HG03565 (cell line): Measurements from ENCODE around the gene IL4.
A peak's percentile ranks its signal among the peaks of the same experiment; 100 is the strongest.

Experiments
- ATAC-seq: cut with Tn5 transposase; IDR thresholded peaks from one replicate; pipeline ENCODE4 v1.9.1; 2021; ENCODE audit warnings: mild to moderate bottlenecking, moderate library complexity; ENCODE audit not compliant: unreplicated experiment

The IL4 gene

GRCh38 chr5:132669966-132670882, 3.6 kb upstream of the IL4 start:
- ATAC-seq = no peak

- ATAC-seq = no peak
Measured at GRCh38 chr5:132671000-132671399, 2.8 kb upstream of the IL4 start.

- ATAC-seq = no peak
Measured at GRCh38 chr5:132673488-132673887, 301 bp upstream of the IL4 start.

GRCh38 chr5:132674671-132675506, 1.1 kb downstream of the IL4 start:
- ATAC-seq = peak; percentile 70

- ATAC-seq = no peak
Measured at GRCh38 chr5:132675936-132676689, 2.3 kb downstream of the IL4 start.

DNA sequence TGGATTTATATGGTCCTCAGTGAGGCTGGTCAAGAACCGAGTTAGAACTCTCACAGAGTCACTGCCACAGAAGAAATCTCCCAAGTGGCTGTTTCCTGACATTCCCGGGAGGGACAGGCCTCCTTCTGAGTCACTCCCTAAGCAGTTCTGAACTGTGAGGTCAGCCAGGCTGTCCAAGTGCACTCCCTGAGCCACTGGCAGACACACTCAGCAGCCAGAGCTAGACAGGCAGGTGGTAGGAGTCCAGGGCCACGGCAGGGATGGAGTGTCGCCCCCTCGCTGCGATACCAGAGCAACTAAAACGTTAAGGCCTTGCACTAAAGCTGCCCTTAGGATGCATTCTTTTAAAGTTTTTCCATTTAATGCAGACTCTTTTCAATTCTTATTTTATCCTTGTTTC, 3.4 kb downstream of the IL4 start:
- no peak for ATAC-seq

DNA sequence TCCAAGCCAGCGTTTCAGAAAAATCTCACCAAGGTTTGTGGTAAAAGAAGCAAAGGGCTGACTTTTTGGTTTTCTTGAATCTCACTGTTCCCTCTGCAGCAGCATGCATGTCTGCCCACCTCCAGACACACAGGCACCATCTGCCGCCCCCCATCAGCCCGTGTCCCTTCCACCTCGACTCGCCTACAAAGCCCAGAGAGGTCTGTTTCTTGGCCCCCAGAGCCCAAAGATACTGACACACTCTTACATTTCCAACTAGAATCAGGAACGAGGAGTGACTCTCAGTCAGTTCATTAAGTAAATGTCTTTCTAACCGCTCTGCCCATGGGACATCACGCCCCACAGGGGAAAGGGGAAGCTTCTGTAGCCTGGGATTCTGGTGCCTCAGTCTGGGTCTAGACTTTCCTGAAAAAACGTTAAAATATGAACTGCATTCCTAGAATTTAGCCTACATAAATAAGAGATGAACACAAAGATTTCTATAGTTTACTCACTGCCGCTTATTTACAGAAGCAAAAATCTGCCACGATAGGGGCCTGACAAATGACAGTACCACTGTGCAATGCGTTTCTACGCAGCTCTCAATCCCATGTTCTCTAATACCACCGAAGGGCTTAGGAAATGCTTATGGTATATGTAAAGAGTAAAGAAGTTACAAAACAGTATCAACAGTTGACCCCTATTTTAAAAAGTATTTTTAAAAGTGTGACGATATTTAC, 4.1 kb downstream of the IL4 start:
- ATAC-seq = no peak

DNA sequence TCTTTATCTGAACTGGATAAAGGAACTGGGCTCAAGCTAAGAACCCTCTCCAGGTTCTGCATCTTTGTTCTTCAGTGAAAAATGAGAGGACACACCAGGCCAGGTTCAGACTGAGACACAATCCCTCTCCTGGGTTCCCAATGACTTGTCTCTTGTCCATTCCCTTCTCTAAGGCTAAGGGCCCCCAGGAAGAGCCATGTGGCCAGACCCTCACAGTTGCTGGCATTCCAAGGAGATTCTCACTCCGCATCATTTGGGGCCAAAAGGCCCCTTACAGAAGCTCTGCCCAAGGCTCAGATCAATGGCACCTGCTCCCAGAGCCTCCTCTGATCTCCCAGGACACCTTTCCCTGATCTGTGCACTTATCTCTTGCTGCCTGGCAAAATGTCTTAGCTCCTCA, 4.9 kb downstream of the IL4 start:
- no peak for ATAC-seq

GRCh38 chr5:132679166-132679565, 5.4 kb downstream of the IL4 start:
- no peak for ATAC-seq

DNA sequence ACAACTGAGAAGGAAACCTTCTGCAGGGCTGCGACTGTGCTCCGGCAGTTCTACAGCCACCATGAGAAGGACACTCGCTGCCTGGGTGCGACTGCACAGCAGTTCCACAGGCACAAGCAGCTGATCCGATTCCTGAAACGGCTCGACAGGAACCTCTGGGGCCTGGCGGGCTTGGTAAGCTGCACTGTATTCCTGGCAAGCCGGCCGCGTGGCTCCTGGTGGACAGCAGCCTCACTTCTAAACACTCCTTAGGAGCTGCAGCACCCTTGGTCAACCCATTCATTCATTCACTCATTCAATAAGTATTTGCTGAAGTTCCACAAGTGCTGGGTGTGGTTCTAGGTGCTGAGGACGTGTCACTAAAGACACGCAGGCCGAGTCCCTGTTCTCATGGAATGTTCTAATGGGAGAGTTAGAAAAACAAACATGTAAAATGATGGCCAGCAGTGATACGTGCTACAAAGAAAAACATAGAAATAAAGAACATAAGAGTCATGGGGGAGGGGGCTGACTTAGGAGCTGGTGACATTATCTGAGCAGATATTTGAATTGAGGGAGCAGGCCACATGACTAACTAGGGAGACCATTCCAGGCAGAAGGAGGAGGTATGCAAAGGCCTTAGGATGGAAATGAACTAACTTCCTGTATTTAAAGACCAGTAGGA, 6.1 kb downstream of the IL4 start:
- no peak for ATAC-seq

DNA sequence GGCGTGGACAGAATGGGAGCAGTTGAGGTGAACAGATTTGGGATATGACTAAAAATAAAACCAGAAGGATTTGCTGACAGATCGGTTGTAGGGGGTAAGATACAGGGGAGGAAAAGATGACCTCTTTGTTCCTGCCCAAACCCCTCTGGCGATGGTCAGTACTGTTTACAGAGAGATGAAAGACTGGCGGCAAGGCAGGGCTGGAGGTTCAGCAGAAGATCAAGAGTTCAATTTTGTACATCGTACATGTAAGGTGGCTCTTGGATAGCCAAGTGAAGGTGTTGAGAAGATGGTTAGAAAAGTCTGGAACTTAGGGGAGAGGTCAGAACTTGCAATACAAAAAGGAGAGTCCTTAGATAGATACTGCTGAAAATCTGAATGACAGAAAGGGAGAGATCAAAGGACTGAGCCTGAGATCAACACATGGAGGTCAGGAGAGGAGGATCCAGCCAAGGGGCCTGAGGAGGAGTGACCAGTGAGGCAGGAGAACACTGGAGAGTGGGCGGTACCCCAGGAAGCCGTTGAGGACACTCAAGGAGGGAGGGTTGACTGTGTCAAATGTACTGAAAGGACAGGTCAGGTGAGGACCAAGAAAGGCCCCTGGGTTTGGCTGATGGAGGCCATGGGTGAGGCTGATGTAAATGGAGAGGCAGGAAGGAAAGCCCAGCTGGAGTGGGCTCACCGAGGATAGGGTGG, 7.1 kb downstream of the IL4 start:
- no peak for ATAC-seq

DNA sequence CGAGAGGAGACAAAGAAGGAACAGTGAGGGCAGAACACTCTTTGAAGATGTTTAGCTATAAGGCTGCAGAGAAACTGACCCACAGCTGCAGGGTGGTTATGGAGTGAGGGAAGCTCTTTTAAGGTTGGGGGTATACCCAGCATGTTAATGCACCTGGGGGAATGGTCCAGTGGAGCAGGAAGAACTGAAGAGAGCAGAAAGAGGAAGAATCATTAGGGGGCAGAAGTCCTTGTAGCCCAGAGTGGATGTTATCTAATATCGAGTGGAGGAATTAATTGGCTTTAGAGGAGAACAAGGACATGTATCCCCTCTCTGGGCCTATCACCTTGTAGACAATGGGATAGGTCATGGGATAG, 7.7 kb downstream of the IL4 start:
- ATAC-seq = no peak

DNA sequence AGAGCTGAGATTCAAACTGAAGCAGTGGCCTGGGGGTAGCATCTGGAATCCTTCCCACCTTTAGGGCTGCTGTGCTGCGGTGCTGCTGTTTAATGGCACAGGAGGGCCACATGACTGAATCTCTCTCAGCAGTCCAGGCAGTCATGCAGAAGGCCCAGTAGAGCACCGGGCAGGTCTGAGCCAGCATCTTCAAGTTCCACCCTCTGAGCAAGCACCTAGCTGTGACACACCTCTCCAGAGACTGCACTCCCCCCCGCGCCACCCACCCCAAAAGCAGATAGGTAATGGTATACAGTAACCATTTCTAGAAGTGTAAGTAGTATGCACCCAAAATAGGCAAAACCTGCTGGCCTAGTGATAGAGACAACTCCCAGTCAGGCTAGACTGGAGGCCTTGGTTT, 8.2 kb downstream of the IL4 start:
- ATAC-seq = no peak

DNA sequence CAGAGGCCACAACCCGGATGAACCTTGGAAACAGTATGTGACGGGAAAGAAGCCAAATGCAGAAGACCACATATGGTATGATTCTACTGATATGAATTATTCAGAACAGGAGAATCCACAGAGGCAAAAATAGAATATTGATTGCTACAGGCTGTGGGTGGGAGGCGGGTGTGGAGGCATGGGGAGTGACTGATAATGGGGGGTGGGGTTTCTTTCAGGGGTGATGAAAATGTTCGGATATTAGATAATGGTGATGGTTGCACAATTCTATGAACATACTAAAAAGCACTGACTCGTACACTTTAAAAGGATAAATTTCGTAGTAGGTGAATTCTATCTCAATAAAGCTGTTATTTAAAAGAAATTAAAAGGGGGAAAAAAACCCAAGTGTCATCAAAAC, 10.7 kb downstream of the IL4 start:
- no peak for ATAC-seq

DNA sequence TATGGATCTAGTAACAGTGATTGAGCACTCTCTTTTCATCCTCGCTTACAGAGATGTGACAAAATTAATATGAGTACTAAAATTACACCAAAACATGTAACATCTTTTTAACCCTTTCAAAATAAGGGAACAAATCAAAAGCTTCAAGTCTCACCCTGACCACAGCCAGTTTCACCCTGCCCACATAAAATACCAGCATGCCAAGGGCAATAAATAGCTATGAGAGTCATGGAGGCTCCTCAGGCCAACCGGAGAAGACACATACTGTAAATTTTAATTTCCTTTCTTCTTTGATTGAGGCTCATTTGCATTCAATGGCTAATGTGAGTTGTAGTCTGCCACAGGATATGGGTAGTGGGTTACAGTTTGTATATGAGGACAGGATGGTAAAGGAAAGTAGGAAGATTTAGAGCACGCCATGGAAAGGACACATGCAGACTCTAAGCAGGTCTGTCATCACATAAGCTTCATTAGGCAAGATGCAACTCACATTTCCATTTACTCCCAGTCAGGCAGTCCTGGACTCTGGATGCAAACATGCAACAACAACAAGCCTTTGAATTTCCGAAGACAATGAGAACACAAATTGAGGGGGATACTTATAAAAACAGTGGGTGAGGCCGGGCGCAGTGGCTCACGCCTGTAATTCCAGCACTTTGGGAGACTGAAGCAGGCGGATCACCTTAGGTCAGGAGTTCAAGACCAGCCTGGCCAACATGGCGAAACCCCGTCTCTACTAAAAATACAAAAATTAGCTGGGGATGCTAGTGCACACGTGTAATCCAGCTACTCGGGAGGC, 11.3 kb downstream of the IL4 start:
- no peak for ATAC-seq

DNA sequence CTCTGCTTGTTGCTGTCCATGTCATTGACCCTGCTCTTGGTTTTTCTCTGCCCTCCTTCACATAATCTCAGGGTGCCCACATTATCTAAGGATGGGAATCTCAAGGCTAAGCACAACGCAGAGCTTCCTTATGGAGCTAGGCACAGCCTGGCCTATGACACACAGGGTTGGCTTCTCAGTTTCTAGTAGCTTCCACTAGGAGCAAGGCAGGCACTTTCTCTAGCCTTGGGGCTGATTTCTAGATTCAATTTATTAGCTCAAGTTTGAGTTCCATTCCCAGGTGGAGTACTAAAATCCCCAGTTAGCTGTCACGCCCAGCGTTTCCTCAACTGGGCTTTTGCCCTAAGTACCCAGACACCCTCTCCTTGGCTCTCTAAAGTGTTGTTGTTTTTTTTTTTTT, 12.4 kb downstream of the IL4 start:
- no peak for ATAC-seq

DNA sequence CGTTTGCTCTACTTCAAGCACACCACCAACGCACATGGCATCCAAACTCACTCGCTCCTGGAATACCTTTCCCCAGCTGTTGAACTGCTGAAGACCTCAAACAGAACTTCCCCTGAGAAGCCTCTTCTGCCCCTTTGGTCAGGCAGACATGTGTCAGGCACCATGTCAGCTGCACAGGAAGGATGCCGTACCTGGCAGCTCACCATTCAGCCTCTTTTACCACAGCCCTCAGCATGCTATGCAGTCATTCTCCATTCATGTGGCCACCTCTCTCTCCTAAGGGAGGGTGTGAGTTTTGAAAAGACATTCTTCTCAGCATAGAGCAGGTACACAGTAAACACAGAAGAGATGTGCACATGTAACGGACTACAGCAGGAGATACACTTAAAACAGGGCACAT, 14.2 kb downstream of the IL4 start:
- no peak for ATAC-seq

DNA sequence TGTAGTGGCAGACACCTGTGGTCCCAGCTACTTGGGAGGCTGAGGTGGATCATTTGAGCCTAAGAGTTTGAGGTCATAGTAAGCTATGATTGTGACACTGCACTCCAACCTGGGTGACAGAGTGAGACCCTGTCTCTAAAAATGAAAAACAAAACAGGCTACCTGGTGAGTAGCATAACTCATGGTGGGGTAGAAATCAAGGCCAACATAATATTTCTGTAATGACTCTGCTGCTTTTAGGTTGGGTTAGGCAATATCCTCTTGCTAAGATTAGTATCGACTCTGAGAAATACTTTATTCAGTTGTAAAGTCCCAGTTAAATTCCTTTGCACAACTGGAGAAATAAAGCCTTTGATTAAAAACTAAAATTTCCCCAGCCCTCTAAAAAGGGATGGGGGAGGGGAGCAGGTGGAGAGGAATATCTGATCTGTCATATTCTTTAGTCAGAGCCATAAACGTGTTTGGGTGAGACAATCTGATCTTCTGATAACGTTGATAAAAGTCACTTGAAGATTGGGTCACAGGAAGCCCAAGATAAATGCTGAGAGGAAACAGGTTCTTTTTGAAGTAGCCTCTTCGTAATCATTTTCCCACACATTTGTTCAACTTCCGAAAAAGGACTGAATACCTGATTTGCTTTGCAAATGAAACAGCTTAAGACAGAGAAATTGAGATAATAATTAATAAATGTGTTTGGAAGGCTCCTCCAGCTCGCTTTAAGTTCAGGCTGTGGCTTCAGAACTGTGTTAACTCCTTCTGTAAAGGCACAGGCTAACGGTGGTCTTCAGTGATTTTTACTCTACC, 14.9 kb downstream of the IL4 start:
- ATAC-seq = no peak
